K562 (cell line): ENCODE measurements around the gene DLX4.

Experiments used
- FOXJ2 ChIP-seq: fragments of 200-800 bp; sonication (Bioruptor generic); IDR thresholded peaks from 2 replicates; pipeline ENCODE4 v1.6.1; 2016; ENCODE audit warnings: missing genetic modification characterization, missing compliant biosample characterization
- GABPB2 ChIP-seq: fragments of 250-450 bp; sonication (Bioruptor Pico); conservative IDR thresholded peaks from 2 replicates; pipeline ENCODE4 v1.5.1; 2021; ENCODE audit warnings: mild to moderate bottlenecking
- KDM1A ChIP-seq, 2 experiments: fragments of 450-650 bp; IDR thresholded peaks; 2 replicates each; pipeline ENCODE4 v1.6.1; 2016; ENCODE audit warnings: mild to moderate bottlenecking in 2 of 2
- MYNN ChIP-seq, 2 experiments: sonication (generic); formaldehyde crosslinking in 1 of 2; IDR thresholded peaks; 2 replicates each; pipeline versions ENCODE4 v1.5.0 to v1.6.1; 2016 to 2020; ENCODE audit warnings: antibody characterized with exemption in 1 of 2, missing genetic modification reagents in 1 of 2
- NFXL1 ChIP-seq: fragments of 450-650 bp; formaldehyde crosslinking; IDR thresholded peaks from 2 replicates; pipeline ENCODE4 v1.4.0; 2021; ENCODE audit warnings: mild to moderate bottlenecking
- PHB ChIP-seq: fragments of 250-450 bp; sonication (Bioruptor Pico); IDR thresholded peaks from 2 replicates; pipeline ENCODE4 v1.5.0; 2021
- POLR2A ChIP-seq: fragments of 450-650 bp; conservative IDR thresholded peaks from 2 replicates; pipeline ENCODE4 v1.6.1; 2016
- TCFL5 ChIP-seq: fragments of 250-450 bp; sonication (Bioruptor Pico); conservative IDR thresholded peaks from 2 replicates; pipeline ENCODE4 v1.6.1; 2021; ENCODE audit warnings: mild to moderate bottlenecking, moderate library complexity, matching md5 sums
- ZBTB7A ChIP-seq: IDR thresholded peaks from 2 replicates; pipeline ENCODE4 v1.6.1; 2011; ENCODE audit warnings: low read depth, mild to moderate bottlenecking, low read length, moderate library complexity, borderline replicate concordance; ENCODE audit not compliant: control insufficient read depth
- ZNF584 ChIP-seq: fragments of 200-800 bp; sonication (Bioruptor generic); IDR thresholded peaks from 2 replicates; pipeline ENCODE4 v1.6.1; 2016; ENCODE audit warnings: low read depth, mild to moderate bottlenecking, missing genetic modification characterization, missing compliant biosample characterization
- ZSCAN29 ChIP-seq: fragments of 450-650 bp; IDR thresholded peaks from 2 replicates; pipeline ENCODE4 v1.6.1; 2017
- TF ChIP-seq, protein P1 (sequence below): sonication (generic); formaldehyde crosslinking; IDR thresholded peaks from 2 replicates; pipeline ENCODE4 v1.8.0; 2022; ENCODE audit warnings: mild to moderate bottlenecking, missing genetic modification reagents
- TF ChIP-seq, protein P2 (sequence below): sonication (generic); formaldehyde crosslinking; IDR thresholded peaks from 2 replicates; pipeline ENCODE4 v1.8.1; 2023; ENCODE audit warnings: mild to moderate bottlenecking, missing genetic modification reagents, moderate library complexity
- TF ChIP-seq, protein P3 (sequence below), 3 experiments: IDR thresholded peaks in 2 of 3; conservative IDR thresholded peaks in 1 of 3; 2 replicates each; pipeline ENCODE4 v1.5.1; 2011 to 2012; ENCODE audit warnings: low read length in 3 of 3, mild to moderate bottlenecking in 3 of 3, control low read depth in 2 of 3, improper control_type of control experiment in 1 of 3, inconsistent platforms in 1 of 3, low read depth in 1 of 3, mixed read lengths in 1 of 3, moderate library complexity in 1 of 3; ENCODE audit not compliant: insufficient read depth in 2 of 3

DNA sequence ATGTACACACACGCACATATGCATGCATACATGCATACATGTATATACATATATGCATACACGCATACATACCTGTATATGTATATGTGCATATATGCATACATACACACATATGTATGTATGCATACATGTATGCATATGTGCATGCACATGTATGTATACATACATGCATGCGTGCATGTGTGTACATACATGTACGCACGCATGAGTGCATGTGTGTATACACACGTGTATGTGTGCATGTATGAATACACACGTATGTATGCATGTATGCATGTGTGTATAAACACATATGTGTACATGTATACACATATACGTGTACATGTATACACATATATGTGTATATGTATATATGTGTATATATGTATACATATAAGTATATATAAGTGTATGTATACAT, 54.5 kb downstream of the DLX4 start:
- TF ChIP-seq POLR2A: no peak
- TF ChIP-seq, protein P1, sequence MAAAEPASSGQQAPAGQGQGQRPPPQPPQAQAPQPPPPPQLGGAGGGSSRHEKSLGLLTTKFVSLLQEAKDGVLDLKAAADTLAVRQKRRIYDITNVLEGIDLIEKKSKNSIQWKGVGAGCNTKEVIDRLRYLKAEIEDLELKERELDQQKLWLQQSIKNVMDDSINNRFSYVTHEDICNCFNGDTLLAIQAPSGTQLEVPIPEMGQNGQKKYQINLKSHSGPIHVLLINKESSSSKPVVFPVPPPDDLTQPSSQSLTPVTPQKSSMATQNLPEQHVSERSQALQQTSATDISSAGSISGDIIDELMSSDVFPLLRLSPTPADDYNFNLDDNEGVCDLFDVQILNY (CRISPR knock-in tag): no peak
- TF ChIP-seq ZSCAN29: no peak
- no peak for TF ChIP-seq ZBTB7A
- TF ChIP-seq FOXJ2: no peak
- no peak for TF ChIP-seq KDM1A (IDR thresholded peaks at IDR 0.05)
- TF ChIP-seq, protein P2, sequence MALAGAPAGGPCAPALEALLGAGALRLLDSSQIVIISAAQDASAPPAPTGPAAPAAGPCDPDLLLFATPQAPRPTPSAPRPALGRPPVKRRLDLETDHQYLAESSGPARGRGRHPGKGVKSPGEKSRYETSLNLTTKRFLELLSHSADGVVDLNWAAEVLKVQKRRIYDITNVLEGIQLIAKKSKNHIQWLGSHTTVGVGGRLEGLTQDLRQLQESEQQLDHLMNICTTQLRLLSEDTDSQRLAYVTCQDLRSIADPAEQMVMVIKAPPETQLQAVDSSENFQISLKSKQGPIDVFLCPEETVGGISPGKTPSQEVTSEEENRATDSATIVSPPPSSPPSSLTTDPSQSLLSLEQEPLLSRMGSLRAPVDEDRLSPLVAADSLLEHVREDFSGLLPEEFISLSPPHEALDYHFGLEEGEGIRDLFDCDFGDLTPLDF (CRISPR knock-in tag): no peak
- TF ChIP-seq MYNN (IDR thresholded peaks at IDR 0.05): no peak
- TF ChIP-seq MYNN (CRISPR knock-in tag; IDR thresholded peaks at IDR 0.05): no peak
- no peak for TF ChIP-seq TCFL5
- TF ChIP-seq PHB (CRISPR knock-in tag): no peak
- TF ChIP-seq NFXL1 (CRISPR knock-in tag): no peak
- no peak for TF ChIP-seq ZNF584
- TF ChIP-seq, protein P3, sequence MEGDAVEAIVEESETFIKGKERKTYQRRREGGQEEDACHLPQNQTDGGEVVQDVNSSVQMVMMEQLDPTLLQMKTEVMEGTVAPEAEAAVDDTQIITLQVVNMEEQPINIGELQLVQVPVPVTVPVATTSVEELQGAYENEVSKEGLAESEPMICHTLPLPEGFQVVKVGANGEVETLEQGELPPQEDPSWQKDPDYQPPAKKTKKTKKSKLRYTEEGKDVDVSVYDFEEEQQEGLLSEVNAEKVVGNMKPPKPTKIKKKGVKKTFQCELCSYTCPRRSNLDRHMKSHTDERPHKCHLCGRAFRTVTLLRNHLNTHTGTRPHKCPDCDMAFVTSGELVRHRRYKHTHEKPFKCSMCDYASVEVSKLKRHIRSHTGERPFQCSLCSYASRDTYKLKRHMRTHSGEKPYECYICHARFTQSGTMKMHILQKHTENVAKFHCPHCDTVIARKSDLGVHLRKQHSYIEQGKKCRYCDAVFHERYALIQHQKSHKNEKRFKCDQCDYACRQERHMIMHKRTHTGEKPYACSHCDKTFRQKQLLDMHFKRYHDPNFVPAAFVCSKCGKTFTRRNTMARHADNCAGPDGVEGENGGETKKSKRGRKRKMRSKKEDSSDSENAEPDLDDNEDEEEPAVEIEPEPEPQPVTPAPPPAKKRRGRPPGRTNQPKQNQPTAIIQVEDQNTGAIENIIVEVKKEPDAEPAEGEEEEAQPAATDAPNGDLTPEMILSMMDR (IDR thresholded peaks at IDR 0.05 in 2 of 3, conservative IDR thresholded peaks at IDR 0.05 in 1 of 3; ENCODE audit: insufficient read depth in 2 of 3, low read depth in 1 of 3, low read length in 3 of 3): no peak
- TF ChIP-seq GABPB2 (CRISPR knock-in tag): no peak
